ENCODE results near the gene MTCP1.

MTCP1 gene, protein sequence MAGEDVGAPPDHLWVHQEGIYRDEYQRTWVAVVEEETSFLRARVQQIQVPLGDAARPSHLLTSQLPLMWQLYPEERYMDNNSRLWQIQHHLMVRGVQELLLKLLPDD

GRCh38 chrX:155070975-155071693 lies at the start of gene MTCP1, which contains the start of the genes BRCC3 and CMC4:
Gene MTCP1, minus strand, starts transcription at chrX:155071136. Its CDS starts 5,126 bp downstream, at chrX:155066010.
Gene BRCC3, plus strand, starts transcription at chrX:155071508. Its CDS starts 20 bp downstream, at chrX:155071528.
Gene CMC4, minus strand, starts transcription at chrX:155071136. Its CDS starts 7,113 bp downstream, at chrX:155064023.
- DNase-seq = peak; percentile 79

GRCh38 chrX:155115174-155115819 lies 44.4 kb upstream of the MTCP1 start:
- DNase-seq = no peak

- no peak for DNase-seq
Observed at GRCh38 chrX:155113097-155113496, 42.2 kb upstream of the MTCP1 start.

DNA sequence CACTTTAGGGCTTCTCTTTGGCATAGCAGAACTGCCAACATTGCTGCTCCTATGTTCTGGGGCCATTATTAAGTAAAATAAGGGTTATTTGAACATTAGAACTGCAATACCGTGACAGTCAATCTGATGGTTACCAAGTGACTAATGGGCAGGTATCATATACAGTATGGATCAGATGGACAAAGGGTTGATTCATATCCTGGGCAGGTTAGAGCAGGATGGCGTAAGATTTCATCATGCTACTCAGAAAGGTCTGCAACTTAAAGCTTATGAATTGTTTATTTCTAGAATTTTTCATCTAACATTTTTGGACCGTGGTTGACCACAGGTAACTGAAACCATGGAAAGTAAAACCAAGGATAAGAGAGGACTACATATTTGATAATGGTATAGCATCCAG lies 41.2 kb upstream of the MTCP1 start:
- DNase-seq = no peak

- DNase-seq = no peak
Observed at GRCh38 chrX:155108427-155108826, 37.5 kb upstream of the MTCP1 start.

GRCh38 chrX:155105919-155106318 lies 35.0 kb upstream of the MTCP1 start:
- DNase-seq = no peak

DNA sequence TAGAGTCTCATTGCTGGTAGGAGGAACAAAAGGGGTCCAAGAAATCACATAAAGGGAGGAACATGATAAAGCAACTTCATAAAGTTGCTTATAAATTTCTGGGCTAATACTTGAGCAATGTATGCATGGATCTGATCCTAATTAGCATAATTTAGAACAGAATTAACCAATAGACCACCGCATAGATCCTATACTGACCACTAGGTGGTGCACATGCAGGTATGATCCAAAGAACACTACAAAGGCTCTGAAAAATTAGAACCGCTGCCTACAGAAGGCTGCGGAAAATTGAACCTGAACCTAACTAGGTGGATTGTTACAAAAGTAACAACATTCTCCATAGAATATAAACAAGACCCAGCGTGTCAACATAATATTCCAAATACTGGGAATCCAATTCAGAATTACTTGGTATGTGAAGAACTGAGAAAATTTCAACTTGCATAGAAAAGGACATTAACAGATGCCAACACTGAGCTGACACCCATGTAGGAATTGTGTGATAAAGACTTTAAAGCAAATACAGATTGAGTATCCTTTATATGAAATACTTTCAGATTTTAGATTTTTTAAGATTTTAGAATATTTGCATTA lies 23.6 kb upstream of the MTCP1 start:
- DNase-seq = peak; percentile 8

GRCh38 chrX:155086961-155087735 lies 16.2 kb upstream of the MTCP1 start:
- DNase-seq = no peak

DNA sequence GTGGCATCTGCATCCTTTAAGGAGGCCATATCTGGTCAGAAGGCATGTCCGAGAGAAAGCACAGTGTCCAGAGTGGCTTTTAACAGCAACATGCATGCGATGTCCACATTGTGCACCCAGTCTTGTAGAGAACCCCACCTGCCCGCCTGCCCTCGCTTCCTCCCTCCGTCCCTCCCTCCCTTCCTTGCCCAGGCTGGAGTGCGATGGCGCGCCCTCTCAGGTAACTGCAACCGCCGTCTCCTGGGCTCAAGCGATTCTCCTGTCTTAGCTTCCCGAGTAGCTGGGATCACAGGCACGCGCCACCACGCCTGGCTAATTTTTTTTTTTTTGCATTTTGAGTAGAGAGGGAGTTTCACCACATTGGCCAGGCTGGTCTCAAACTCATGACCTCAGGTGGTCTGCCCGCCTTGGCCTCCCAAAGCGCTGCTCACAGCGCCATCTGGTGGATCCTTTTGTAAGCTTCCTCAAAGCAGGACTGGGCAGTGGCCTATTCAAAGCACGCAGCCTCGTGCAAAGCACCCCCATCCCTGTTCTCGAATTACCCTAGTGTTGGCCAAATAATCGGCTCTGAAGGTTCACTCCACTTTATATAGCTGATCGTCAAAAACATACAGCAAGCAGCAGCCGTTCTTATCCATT lies 15.4 kb upstream of the MTCP1 start:
- DNase-seq = no peak

GRCh38 chrX:155071694-155072280 lies 851 bp upstream of the MTCP1 start:
- peak; percentile 71 for DNase-seq

- peak; percentile 60 for DNase-seq
Observed at GRCh38 chrX:155070663-155070974, 317 bp downstream of the MTCP1 start.

GRCh38 chrX:155070038-155070437 lies 898 bp downstream of the MTCP1 start:
- DNase-seq = no peak

- no peak for DNase-seq
Observed at GRCh38 chrX:155069414-155069813, 1.5 kb downstream of the MTCP1 start.

DNA sequence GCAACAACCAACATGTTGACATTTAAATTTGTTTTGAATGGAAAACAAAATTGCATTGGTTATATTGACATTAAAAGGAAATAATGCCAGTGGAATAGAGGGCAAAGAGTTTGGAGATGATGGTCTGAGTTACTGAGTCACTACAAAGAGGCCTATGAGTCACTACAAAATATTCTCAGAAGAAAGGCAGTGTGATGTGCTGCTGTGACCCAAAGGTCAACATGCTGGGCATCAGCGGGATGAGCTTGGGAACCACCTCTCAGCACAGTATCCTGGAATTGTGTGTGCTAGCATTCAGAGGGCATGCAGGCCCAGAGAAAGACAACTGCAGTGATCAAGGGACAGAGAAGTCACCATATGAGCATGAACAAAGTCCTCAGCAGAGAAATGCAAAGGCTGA lies 2.8 kb downstream of the MTCP1 start:
- no peak for DNase-seq

GRCh38 chrX:155065035-155065734 lies 5.8 kb downstream of the MTCP1 start:
- no peak for DNase-seq

DNA sequence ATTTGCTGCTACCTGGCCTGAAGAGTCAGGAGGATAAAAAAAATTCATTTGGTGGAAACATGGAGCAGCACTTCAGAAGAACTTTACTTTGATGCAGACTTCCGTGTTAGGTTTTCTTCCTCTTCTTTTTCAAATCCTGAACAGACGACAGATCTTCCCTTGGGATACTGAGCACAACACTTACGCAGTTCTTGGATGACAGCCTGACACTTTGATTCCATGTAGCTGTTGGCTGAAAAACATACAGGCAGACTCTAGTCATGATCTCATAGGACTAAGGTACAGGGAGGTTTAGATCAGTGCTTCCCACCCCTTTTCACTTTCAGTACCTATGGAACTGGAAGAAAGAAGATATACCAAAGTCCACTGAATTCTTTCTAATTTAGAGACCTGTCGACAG lies 9.2 kb downstream of the MTCP1 start:
- DNase-seq = no peak

- DNase-seq = peak; percentile 23
Observed at GRCh38 chrX:155056877-155057792, 13.8 kb downstream of the MTCP1 start.

- no peak for DNase-seq
Observed at GRCh38 chrX:155056471-155056870, 14.5 kb downstream of the MTCP1 start.

GRCh38 chrX:155055494-155055893 lies 15.4 kb downstream of the MTCP1 start:
- DNase-seq = no peak

- DNase-seq = no peak
Observed at GRCh38 chrX:155054255-155054654, 16.7 kb downstream of the MTCP1 start.
